Vagina (tissue), 2 donors: ENCODE results near the gene RASA3.

ENCODE experiments used
- CTCF ChIP-seq, 3 experiments: fragments of 450-650 bp in 2 of 3; fragments of 200-600 bp in 1 of 3; sonication (generic) in 1 of 3; IDR thresholded peaks; one replicate each; pipeline ENCODE4 v1.5.1; 2017 to 2019; ENCODE audit warnings: antibody characterized with exemption in 3 of 3, mild to moderate bottlenecking in 2 of 3, moderate library complexity in 2 of 3
- POLR2A ChIP-seq, 2 donors: fragments of 450-650 bp; IDR thresholded peaks; one replicate each; pipeline ENCODE4 v1.6.1; 2017; ENCODE audit warnings: antibody characterized with exemption in 2 of 2, mild to moderate bottlenecking in 2 of 2, moderate library complexity in 2 of 2
- POLR2AphosphoS5 ChIP-seq, 2 donors: sonication (generic); formaldehyde crosslinking; IDR thresholded peaks; one replicate each; pipeline ENCODE4 v1.9.0; 2017; ENCODE audit warnings: antibody characterized with exemption in 2 of 2, mild to moderate bottlenecking in 2 of 2, low read depth in 1 of 2; ENCODE audit not compliant: insufficient read depth in 1 of 2

- no peak for TF ChIP-seq CTCF (IDR thresholded peaks at IDR 0.05)
- no peak for TF ChIP-seq POLR2AphosphoS5 (IDR thresholded peaks at IDR 0.05; ENCODE audit: insufficient read depth in 1 of 2, low read depth in 1 of 2)
- no peak for TF ChIP-seq POLR2A (IDR thresholded peaks at IDR 0.05)
These were observed 123.3 kb downstream of the RASA3 start for GRCh38 chr13:114008964-114009589.
